ENCODE data around the gene PRXL2B.
A peak's percentile ranks its signal among the peaks of the same experiment; 100 is the strongest.
"Not testable (repeated sequence)": the region's sequence is repeated elsewhere in the genome, so short reads cannot be mapped to it uniquely, and the experiment has no call there.

PRXL2B gene

DNA sequence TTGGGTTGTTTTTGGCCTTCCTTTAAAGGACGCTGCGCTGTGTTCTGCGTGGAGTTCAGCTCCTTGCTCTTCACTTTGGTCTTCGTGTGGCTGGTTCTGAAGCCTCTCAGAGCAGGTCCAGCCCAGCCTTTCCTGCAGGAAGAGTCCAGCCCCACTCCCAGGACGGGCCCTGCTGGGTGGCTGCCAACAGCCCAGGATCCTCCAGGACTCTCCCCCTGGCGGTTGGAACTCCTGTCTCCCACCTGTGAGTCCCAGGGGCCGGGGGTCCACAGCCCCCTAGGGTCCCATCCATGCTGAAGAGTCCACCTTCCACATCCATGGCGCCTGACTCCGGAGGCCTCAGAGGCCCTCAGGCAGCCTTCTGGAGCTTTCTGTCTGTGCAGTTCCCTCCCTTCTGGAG, 35.0 kb upstream of the PRXL2B start:
- DNase-seq: not testable (repeated sequence)

DNA sequence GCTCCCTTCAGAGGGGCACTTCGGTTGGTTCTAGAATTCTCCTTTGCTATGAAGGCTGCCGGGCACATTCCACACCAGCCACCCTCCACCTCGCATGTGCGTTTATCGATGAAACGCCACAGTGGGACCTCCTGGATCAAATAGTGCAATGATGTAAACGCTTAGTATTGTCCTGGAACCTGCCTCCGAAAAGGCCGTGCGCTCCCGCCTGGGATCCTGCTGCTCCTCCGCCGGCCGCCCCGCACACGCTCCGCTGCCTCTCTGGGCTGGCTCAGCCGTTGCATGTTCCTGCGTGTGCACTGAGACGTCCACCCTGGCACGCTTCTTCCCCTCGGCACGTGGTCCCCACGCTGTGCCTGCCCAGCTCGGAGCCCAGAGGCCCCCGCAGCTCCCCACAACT, 34.4 kb upstream of the PRXL2B start:
- DNase-seq: no peak

DNA sequence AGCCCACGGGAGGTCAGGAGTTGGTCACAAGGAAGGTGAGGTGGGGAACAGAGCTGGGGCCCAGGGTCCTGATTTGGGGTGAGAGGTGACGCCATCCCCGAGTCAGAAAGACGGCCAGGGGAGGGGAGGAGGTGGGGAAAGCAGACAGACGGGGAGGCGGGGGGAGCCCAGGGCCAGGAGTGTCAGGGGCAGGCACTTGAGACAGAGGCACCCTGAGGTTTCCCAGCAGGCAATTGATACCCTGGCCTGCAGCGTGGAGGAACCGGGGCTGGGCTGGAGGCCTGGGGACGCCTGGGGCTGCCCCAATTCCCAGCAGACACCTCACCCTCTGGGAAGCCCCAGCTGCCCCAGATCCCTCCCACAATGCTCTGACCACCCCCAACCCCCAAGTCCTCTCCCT, 33.5 kb upstream of the PRXL2B start:
- DNase-seq: not testable (repeated sequence)

DNA sequence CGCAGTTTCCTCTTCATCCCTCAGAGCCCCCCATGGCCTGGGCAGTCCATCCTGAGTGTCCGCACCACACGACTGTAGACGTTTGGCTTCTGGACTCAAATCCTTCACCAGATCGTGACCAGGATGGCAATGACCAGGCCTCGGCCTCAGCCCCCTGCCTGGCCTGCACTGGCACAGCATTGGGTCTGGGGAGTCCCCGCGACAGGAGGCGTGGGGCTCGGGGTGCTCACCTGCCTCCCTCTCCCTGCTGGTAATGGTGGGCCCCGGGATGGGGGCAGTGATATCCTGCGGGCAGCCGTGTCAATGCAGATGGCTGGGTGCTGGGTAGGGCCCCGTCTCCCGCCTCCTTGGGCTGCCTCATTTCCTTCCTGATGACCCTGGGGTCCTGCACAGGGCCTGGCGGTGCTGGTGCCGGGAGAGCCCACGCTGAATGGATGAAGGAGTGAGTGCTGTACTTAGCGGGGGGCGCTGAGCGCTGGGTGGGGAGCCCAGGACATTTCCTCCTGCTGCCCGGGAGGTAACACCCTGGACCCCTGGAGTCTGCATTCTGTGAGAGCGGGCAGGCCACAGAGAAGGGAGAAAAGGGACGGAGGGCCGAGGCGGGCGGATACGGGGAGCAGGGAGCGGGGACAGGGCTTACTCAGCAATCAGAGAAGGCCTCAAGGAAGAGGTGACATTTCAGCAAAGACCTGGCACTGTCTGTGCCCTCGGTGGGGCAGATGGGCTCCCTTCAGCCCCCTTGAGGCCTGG, 32.5 kb upstream of the PRXL2B start:
- no peak for DNase-seq

DNA sequence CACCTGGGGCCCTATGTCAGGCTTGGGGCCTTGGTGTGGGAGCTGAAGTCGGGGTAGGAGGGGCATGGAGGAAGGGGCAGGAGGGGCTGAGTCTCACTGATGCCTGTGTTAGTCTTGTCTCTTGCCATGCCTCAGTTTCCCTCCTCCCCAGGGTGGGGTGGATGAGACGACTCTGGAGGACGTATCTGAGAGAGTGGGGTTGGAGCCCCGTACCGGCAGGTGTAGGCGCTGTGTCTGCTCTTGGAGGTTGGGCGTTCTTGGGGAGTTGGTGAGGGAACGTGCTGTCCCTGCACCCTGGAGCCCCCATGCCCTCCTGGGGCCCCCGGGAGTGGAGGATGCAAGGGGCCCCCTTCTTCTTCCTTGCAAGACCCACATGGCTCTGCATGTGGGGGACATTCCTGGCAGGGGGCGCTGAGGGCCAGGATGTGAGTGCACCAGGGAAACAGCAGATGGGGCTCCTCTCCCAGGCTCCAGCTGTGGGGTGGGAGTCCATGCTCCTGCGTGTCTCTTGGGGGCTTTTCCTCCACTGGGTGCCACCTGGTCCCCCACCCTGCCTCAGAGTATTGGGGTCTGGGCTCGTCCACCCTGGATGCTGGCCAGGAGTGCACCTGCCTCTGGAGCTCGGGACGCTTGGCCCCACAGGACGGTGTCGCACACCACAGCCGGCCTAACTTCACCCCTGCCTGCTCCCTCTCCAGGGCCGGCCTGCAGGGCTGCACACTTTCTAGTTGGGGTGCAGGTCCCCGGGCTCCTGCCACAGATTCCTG, 31.8 kb upstream of the PRXL2B start:
- peak; percentile 77 for DNase-seq

DNA sequence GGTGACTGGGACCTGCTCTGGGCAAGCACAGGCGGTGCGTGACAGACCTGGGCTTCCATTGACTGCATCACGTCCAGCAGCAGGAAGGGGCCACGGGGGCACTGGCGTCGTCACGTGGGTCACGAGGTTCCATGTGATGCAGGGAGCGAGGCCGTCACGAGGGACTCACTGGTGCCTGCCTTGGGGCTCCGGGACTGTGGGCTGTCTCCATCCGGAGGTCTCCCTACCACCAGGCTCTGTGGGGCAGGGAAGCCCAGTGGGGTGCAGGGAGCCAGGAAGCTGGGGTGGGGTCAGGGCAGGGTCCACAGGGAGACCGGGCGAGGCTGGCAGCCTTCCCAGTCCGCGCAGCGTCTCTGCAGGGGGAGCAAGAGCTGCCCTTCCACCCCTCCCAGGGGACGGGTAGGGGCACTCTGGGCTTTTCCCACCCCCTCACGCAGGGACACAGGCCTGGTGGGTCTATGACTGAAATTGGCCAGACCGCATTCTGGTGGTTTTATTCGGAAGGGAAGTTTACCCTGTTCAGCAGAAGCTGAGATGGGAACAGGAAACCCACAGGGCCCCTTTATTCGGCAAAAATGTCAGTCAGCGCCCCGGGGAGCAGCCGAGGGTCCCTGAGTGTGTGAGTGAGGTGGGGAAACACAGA, 30.8 kb upstream of the PRXL2B start:
- peak; percentile 80 for DNase-seq

DNA sequence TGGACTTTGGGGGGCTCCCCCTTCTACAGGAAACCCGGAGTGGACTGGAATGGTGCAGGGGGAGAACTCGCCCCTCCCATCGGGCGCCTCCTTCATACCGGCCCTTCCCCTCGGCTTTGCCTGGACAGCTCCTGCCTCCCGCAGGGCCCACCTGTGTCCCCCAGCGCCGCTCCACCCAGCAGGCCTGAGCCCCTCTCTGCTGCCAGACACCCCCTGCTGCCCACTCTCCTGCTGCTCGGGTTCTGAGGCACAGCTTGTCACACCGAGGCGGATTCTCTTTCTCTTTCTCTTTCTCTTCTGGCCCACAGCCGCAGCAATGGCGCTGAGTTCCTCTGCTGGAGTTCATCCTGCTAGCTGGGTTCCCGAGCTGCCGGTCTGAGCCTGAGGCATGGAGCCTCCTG, 30.3 kb upstream of the PRXL2B start, which contains the start of gene TNFRSF14:
TNFRSF14 (plus strand) TSS at position 95 of the 401 bp plus-strand sequence; CDS start at position 389, 294 bp downstream.
- peak; percentile 78 for DNase-seq

DNA sequence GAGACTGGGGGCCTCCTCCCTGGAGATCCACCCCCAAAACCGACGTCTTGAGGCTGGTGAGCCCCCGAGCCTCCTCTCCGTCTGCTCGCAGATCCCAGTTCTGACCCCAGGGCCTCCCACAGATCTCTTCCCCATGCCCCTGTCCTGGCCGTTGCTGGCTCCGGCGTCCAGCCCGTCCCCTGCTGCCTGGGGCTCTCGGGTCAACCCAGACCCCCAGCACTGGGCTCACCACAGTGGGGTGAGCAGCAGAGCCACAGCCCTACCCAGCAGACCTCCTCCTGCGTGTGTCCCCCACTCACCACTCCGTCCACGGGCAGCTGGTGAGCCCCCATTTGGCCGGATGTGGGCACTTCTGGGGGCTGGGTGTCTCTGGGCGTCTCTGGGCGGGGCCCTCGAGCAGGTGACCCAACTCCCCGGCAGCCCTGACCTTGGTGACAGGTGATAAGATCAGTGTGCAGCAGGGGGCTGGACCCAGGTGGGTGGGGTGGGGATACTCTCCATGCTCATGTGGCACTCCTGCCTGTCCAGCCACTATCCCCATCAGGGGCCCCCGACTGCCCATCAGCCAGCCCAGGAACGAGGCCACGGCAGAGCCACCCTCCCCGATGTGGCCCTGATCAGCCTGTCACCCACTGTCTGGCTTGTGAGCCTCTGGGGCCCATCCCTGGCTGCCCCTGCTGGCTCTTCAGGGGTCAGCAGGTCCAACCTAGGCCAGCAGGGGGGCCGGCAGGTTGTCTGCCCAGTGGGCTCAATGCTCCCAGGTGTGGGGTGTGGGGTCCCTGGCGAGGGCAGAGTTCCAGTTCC, 29.7 kb upstream of the PRXL2B start:
- peak; percentile 62 for DNase-seq

DNA sequence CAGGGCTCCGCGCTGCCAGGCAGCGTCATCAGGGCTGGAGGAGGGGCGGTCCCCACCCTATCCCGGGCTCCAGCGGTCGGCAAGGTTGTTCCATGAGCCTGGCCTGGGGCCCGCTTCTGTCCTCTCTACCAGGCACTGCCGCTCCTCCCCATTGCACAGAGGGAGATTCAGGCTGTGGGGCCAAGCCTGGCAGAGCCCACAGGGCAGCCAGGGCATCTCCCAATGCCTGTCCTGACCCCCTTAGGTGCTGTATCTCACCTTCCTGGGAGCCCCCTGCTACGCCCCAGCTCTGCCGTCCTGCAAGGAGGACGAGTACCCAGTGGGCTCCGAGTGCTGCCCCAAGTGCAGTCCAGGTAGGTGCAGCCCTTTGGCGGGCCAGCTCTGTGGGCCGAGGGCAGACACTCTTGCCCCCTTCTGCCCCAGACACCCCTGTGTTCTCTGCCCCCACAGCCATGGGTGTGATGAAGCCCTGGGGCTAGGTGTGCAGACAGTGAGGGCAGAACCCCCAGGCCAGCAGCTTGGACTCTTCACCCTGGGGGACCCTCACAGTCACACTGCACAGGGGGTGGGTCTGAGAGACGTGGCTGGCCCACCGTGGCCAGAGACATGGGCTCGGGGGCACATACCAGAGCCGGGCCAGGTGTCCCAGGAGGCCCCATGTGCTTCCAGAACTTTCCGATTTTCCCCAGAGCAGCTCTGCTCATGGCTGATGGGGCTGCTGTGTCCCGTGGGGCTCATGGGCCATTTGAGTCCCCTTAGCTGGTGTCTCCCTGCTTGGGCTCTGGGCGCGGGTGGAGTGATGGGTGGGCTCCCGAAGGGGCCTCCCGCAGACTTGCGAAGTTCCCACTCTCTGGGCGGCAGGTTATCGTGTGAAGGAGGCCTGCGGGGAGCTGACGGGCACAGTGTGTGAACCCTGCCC, 28.8 kb upstream of the PRXL2B start:
- DNase-seq: no peak

DNA sequence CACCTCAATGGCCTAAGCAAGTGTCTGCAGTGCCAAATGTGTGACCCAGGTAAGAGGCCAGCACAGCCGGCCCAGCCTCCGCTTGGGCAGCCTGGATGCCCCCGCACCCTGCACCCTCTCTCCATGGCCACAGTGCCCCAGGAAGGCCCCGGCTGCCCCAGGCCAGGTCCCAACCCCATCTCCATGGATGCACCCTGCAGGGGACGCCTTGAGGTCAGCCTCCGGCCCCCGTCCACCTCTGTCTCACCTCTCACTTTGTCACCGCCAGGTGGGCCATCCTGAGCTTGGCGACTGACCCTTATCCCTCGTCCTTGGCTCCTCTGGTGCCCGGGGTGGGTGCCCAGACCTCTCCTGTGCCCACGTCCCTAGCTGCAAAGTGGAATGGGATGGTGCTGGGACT, 28.2 kb upstream of the PRXL2B start:
- DNase-seq: no peak

DNA sequence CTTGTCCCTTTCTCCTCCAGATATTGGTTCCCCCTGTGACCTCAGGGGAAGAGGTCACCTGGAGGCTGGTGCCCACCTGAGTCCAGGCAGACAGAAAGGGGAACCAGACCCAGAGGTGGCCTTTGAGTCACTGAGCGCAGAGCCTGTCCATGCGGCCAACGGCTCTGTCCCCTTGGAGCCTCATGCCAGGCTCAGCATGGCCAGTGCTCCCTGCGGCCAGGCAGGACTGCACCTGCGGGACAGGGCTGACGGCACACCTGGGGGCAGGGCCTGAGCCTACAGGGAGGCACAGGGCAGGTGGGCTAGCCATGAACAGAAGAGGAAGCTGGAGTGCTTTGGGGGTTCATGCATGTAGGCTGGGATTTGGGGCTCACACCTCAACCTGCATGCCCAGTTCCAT, 27.7 kb upstream of the PRXL2B start:
- no peak for DNase-seq

DNA sequence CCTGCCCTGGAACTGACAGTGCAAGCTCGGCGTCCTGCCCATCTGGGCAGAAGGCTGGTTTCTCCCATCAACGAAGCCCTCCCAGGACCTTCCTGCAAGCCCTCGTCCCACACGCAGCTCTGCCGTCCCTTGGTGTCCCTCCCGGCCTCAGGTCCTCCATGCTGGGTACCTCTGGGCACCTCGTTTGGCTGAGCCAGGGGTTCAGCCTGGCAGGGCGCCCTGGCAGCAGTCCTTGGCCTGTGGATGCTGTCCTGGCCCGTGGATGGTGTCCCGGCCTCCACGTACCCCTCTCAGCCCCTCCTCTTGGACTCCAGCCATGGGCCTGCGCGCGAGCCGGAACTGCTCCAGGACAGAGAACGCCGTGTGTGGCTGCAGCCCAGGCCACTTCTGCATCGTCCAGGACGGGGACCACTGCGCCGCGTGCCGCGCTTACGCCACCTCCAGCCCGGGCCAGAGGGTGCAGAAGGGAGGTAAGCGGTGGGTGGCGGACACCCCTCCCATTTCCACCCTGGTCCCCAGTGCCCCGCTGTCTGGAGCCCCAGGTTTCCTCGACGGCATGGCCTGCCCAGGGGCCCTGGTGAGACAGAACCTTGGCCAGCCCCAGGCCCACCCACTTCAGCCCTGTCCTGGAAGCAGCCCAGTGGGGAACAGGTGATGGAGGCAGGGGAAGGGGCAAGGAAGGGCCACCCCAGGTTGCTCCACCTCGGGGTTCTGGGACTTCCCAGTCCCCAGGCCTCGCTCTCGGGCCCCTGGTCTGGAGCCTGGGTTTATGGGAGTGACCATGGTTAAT, 26.9 kb upstream of the PRXL2B start:
- no peak for DNase-seq

DNA sequence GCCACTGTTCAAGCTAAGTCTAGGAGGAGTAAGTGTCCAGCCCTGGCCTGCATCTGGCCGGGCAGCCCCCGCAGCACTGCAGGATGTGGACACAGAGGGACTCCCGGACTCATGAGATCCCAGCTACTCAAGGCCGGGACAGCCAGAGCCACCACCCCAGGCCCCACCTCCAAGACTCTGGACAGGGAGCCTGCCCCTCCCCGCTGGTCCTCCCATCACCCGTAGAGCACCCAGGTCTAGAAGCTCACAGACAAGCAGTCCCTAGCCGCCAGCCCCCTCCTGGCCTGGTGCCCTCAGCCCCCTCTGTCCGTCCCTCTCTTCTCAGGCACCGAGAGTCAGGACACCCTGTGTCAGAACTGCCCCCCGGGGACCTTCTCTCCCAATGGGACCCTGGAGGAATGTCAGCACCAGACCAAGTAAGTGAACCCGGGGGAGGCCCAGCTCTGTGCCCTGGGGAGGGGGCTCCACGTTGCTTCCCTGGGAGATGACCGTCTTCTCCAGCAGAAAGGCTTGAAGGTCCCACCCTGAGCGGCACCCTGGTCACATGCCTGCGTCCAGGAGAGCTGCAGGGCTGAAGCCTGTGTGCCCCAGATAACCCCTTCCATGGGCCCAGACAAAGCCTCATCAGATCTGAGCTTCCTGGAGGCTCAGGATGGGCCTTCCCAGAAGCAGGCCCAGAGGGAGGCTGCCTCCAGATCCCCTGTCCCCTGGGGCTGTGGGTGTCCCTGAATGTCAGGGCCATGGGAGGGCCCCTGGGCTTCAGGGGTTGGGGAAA, 26.1 kb upstream of the PRXL2B start:
- DNase-seq: peak; percentile 61

DNA sequence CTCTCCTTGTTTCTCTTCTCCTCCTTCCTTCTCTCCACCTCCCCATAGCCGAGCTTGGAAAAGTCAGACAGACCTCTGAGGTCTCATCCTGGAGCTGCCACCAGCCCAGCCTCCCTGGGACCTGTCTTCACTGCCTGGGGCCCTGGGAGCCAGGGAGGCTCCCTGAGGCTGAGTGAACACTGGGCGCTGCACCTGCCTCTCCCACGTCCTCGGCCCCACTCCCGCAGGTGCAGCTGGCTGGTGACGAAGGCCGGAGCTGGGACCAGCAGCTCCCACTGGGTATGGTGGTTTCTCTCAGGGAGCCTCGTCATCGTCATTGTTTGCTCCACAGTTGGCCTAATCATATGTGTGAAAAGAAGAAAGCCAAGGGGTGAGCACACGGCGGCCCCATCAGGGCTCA, 25.1 kb upstream of the PRXL2B start:
- no peak for DNase-seq

DNA sequence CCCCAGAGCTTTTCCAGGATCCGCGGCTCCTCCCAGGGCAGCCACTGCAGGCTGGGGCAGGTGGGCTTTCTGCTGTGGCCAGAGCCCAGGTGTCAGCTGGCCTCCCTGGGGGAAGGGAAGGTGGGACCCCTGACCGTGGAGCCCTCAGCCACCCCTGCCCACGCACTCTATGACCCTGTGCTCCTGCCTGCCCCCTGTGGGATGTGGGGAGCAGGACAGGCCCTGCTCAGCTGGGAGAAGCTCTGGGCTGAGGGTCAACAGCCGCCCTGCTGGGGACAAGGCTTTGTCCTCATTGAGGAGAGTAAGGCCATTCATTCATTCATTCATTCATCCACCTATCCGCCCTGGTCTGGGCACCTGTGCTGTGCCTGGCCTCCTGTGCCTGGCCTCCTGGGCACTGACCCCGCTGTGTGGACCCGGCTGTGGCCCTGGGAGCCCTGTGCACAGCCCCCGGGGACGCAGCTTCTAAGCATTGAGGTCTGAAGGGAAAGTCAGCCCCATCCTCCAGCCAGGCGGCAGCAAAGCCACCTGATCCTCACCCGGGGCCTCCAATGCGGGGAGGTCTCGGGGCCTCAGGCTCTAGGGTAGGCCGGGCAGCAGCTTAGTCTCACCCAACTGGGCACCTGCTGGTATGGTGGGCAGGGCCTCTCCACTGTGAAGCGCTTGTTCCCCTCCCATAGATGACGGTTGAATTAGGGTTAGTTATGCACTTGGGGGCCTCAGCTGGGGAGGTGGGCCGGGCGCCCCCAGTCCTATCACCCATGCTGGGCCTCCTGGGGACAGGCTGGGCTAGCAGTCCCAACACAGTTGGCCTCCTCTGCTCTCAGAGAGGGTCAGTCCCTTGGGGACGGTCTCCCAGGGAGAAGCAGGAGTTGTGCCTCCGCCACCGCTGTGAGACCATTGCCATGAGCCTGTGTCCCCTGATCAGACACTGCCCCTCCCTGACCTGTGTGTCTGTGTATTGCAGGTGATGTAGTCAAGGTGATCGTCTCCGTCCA, 24.4 kb upstream of the PRXL2B start:
- peak; percentile 42 for DNase-seq

DNA sequence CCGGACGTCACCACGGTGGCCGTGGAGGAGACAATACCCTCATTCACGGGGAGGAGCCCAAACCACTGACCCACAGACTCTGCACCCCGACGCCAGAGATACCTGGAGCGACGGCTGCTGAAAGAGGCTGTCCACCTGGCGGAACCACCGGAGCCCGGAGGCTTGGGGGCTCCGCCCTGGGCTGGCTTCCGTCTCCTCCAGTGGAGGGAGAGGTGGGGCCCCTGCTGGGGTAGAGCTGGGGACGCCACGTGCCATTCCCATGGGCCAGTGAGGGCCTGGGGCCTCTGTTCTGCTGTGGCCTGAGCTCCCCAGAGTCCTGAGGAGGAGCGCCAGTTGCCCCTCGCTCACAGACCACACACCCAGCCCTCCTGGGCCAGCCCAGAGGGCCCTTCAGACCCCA, 23.4 kb upstream of the PRXL2B start:
- no peak for DNase-seq

DNA sequence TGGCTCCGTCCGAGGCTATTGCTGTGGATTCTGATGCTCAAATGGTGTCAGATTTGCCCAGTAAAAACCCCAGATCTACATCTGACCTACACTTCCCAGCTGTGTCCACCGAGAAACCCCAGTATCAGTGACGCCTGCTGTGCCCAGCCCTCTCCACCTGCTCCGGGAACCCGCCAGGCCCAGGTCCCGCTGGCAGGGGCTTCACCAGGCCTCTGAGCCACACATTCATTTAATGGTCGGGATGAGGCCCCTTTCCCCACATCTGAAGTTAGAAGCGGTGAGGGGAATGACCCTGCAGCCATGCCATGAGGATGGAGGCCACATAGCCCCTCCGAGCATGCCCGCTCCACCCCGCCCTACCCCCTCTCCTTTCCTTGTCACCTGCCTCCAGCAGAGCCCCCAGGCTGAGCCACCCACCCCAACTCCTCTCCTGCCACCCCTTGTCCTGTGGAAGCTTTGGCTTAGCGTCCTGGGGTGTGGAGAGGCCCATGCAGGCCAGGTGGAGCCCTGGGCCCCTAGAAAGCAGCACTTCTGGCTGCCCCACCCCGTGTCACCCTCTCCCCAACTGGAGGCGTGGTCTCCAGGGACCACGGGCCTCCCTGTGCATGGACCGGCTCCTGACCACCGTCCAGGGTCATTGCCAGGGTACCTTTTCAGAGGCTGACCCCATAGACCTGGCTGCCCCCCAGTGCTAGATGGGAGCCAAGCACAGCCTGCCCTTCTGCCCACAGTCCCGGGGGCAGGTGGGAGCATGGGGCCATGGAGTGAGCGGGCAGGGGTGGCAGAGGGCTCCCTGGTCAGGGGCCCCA, 22.4 kb upstream of the PRXL2B start:
- no peak for DNase-seq

DNA sequence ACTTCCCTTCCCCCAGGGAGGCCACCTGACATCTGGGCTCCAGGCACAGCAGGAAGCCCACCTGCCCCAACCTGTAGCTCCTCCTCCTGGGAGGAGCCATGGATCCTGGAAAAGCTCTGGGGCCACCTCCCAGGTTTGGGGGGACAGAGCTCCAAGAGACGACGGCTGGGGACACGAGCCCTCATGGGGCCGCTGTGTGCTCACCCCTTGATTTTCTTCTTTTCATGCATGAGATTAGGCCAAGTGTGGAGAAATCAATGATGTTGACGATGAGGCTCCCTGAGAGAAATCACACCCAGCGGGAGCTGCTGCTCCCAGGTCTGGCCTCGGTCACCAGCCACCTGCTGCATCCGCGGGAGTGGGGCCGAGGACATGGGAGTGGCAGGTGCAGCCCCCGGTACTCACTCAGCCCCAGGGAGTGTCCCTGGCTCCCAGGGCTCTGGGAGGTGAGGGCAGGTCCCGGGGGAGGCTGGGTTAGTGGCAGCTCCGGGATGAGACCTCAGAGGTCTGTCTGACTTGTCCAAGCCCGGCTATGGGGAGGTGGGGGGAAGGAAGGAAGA, 21.7 kb upstream of the PRXL2B start:
- no peak for DNase-seq
